HEK293 (cell line): ENCODE results near the gene MSRB3.
A peak's percentile ranks its signal among the peaks of the same experiment; 100 is the strongest.

ENCODE experiments used
- CTCF ChIA-PET: fragments of 350-600 bp; formaldehyde crosslinking; extraction: SDS; loops from one replicate; lab custom pipeline; 2021; ENCODE audit warnings: antibody characterized with exemption; lab: Yijun Ruan, JAX
- POLR2A ChIA-PET: fragments of 300-600 bp; formaldehyde crosslinking; extraction: SDS; loops from one replicate; lab custom pipeline; 2020; ENCODE audit warnings: antibody characterized with exemption, inconsistent platforms; lab: Yijun Ruan, JAX
- H3K27ac ChIP-seq: fragments of 200-500 bp; sonication (Bioruptor generic); 2 replicates; pipeline ENCODE4 v1.5.1; 2014; ENCODE audit warnings: low read depth, low read length, control low read depth, inconsistent platforms; ENCODE audit errors: extremely low read depth
- H3K36me3 ChIP-seq, 2 experiments: fragments of 200-500 bp in 1 of 2; sonication (Bioruptor generic) in 1 of 2; 1 replicate in 1 of 2; 2 replicates in 1 of 2; pipeline ENCODE4 v1.5.1; 2014 to 2017; ENCODE audit warnings: inconsistent platforms in 2 of 2, low read length in 2 of 2; ENCODE audit not compliant: control insufficient read depth in 2 of 2, insufficient read depth in 1 of 2
- H3K4me1 ChIP-seq: fragments of 200-500 bp; sonication (Bioruptor generic); 2 replicates; pipeline ENCODE4 v1.5.1; 2014; ENCODE audit warnings: mild to moderate bottlenecking, low read length, inconsistent platforms; ENCODE audit not compliant: control insufficient read depth, insufficient read depth
- H3K4me3 ChIP-seq: 2 replicates; pipeline ENCODE4 v1.5.1; 2011; ENCODE audit warnings: low read depth, mild to moderate bottlenecking, control low read depth, low read length, moderate library complexity
- H3K9me3 ChIP-seq: fragments of 200-500 bp; sonication (Bioruptor generic); 2 replicates; pipeline ENCODE4 v1.5.1; 2014; ENCODE audit warnings: low read depth, low read length, inconsistent platforms; ENCODE audit not compliant: control insufficient read depth, insufficient read depth
- BCL11A ChIP-seq: fragments of 450-650 bp; formaldehyde crosslinking; IDR thresholded peaks from 2 replicates; pipeline ENCODE4 v1.5.1; 2016; ENCODE audit warnings: low read depth, missing biosample characterization, missing genetic modification characterization
- FEZF1 ChIP-seq: fragments of 450-650 bp; formaldehyde crosslinking; IDR thresholded peaks from 2 replicates; pipeline ENCODE4 v1.5.1; 2016; ENCODE audit warnings: missing biosample characterization, missing genetic modification characterization
- GLI2 ChIP-seq: fragments of 450-650 bp; formaldehyde crosslinking; IDR thresholded peaks from 2 replicates; pipeline ENCODE4; 2017; ENCODE audit warnings: missing biosample characterization, missing genetic modification characterization, low read depth, borderline replicate concordance
- GLIS2 ChIP-seq: fragments of 450-650 bp; formaldehyde crosslinking; IDR thresholded peaks from 2 replicates; pipeline ENCODE4 v1.5.1; 2016; ENCODE audit warnings: missing biosample characterization, missing genetic modification characterization
- KLF1 ChIP-seq: fragments of 450-650 bp; formaldehyde crosslinking; IDR thresholded peaks from 2 replicates; pipeline ENCODE4 v1.5.1; 2016; ENCODE audit warnings: missing biosample characterization, missing genetic modification characterization
- KLF16 ChIP-seq: fragments of 450-650 bp; formaldehyde crosslinking; IDR thresholded peaks from 2 replicates; pipeline ENCODE4 v1.5.1; 2017; ENCODE audit warnings: missing biosample characterization, missing genetic modification characterization
- KLF8 ChIP-seq: fragments of 450-650 bp; formaldehyde crosslinking; IDR thresholded peaks from 2 replicates; pipeline ENCODE4 v1.5.1; 2016; ENCODE audit warnings: missing biosample characterization, missing genetic modification characterization
- OSR2 ChIP-seq: fragments of 450-650 bp; formaldehyde crosslinking; IDR thresholded peaks from 2 replicates; pipeline ENCODE4 v1.5.1; 2016; ENCODE audit warnings: missing biosample characterization, missing genetic modification characterization
- SALL2 ChIP-seq: fragments of 450-650 bp; formaldehyde crosslinking; IDR thresholded peaks from 2 replicates; pipeline ENCODE4 v1.5.0; 2017; ENCODE audit warnings: missing biosample characterization, mild to moderate bottlenecking, missing genetic modification characterization, borderline replicate concordance
- SCRT1 ChIP-seq: fragments of 450-650 bp; formaldehyde crosslinking; IDR thresholded peaks from 2 replicates; pipeline ENCODE4 v1.5.1; 2016; ENCODE audit warnings: missing biosample characterization, missing genetic modification characterization, borderline replicate concordance
- ZFHX2 ChIP-seq: fragments of 450-650 bp; formaldehyde crosslinking; conservative IDR thresholded peaks from 2 replicates; pipeline ENCODE4 v1.5.1; 2016; ENCODE audit warnings: missing biosample characterization, missing genetic modification characterization
- ZFP69B ChIP-seq: fragments of 450-650 bp; formaldehyde crosslinking; IDR thresholded peaks from 2 replicates; pipeline ENCODE4 v1.5.1; 2016; ENCODE audit warnings: missing biosample characterization, missing genetic modification characterization
- ZIC2 ChIP-seq: fragments of 450-650 bp; formaldehyde crosslinking; IDR thresholded peaks from 2 replicates; pipeline ENCODE4 v1.5.1; 2016; ENCODE audit warnings: missing biosample characterization, missing genetic modification characterization
- ZNF146 ChIP-seq: fragments of 450-650 bp; formaldehyde crosslinking; IDR thresholded peaks from 2 replicates; pipeline ENCODE4 v1.5.1; 2016; ENCODE audit warnings: missing biosample characterization, missing genetic modification characterization
- ZNF174 ChIP-seq: fragments of 450-650 bp; formaldehyde crosslinking; IDR thresholded peaks from 2 replicates; pipeline ENCODE4 v1.5.0; 2017; ENCODE audit warnings: missing biosample characterization, mild to moderate bottlenecking, missing genetic modification characterization
- ZNF23 ChIP-seq: fragments of 450-650 bp; formaldehyde crosslinking; IDR thresholded peaks from 2 replicates; pipeline ENCODE4 v1.5.1; 2016; ENCODE audit warnings: missing biosample characterization, missing genetic modification characterization, borderline replicate concordance
- ZNF248 ChIP-seq: fragments of 450-650 bp; formaldehyde crosslinking; IDR thresholded peaks from 2 replicates; pipeline ENCODE4 v1.5.1; 2017; ENCODE audit warnings: missing biosample characterization, missing genetic modification characterization
- ZNF423 ChIP-seq: fragments of 450-650 bp; formaldehyde crosslinking; IDR thresholded peaks from 2 replicates; pipeline ENCODE4 v1.5.1; 2016; ENCODE audit warnings: missing biosample characterization, missing genetic modification characterization
- ZNF596 ChIP-seq: fragments of 450-650 bp; IDR thresholded peaks from 2 replicates; pipeline ENCODE4 v1.5.0; 2018; ENCODE audit warnings: missing biosample characterization, mild to moderate bottlenecking, missing genetic modification characterization, moderate library complexity
- ZNF670 ChIP-seq: fragments of 450-650 bp; formaldehyde crosslinking; IDR thresholded peaks from 2 replicates; pipeline ENCODE4 v1.5.1; 2016; ENCODE audit warnings: missing biosample characterization, missing genetic modification characterization, low read depth
- ZNF843 ChIP-seq: fragments of 450-650 bp; formaldehyde crosslinking; IDR thresholded peaks from 2 replicates; pipeline ENCODE4 v1.5.1; 2016; ENCODE audit warnings: missing biosample characterization, missing genetic modification characterization
- ZSCAN30 ChIP-seq: fragments of 450-650 bp; IDR thresholded peaks from 2 replicates; pipeline ENCODE4 v1.5.1; 2018; ENCODE audit warnings: missing biosample characterization, mild to moderate bottlenecking, missing genetic modification characterization, moderate library complexity
- ZXDB ChIP-seq: fragments of 450-650 bp; formaldehyde crosslinking; IDR thresholded peaks from 2 replicates; pipeline ENCODE4 v1.5.1; 2016; ENCODE audit warnings: missing biosample characterization, missing genetic modification characterization
- TF ChIP-seq, protein P1 (sequence below): fragments of 450-650 bp; IDR thresholded peaks from 2 replicates; pipeline ENCODE4 v1.5.1; 2018; ENCODE audit warnings: missing biosample characterization, mild to moderate bottlenecking, missing genetic modification characterization
- TF ChIP-seq, protein P2 (sequence below): fragments of 450-650 bp; formaldehyde crosslinking; IDR thresholded peaks from 2 replicates; pipeline ENCODE4 v1.5.1; 2016; ENCODE audit warnings: missing biosample characterization, missing genetic modification characterization
- TF ChIP-seq, protein P3 (sequence below): fragments of 450-650 bp; formaldehyde crosslinking; IDR thresholded peaks from 2 replicates; pipeline ENCODE4 v1.5.1; 2016; ENCODE audit warnings: missing biosample characterization, missing genetic modification characterization
- TF ChIP-seq, protein P4 (sequence below): fragments of 450-650 bp; formaldehyde crosslinking; IDR thresholded peaks from 2 replicates; pipeline ENCODE4 v1.5.1; 2017; ENCODE audit warnings: missing biosample characterization, missing genetic modification characterization
- TF ChIP-seq, protein P5 (sequence below): IDR thresholded peaks from 2 replicates; pipeline ENCODE4 v1.6.1; 2011; ENCODE audit warnings: mild to moderate bottlenecking, low read depth, low read length, borderline replicate concordance
- TF ChIP-seq, protein P6 (sequence below): fragments of 450-650 bp; formaldehyde crosslinking; IDR thresholded peaks from 2 replicates; pipeline ENCODE4 v1.5.1; 2017; ENCODE audit warnings: missing biosample characterization, missing genetic modification characterization

Gene MSRB3

DNA sequence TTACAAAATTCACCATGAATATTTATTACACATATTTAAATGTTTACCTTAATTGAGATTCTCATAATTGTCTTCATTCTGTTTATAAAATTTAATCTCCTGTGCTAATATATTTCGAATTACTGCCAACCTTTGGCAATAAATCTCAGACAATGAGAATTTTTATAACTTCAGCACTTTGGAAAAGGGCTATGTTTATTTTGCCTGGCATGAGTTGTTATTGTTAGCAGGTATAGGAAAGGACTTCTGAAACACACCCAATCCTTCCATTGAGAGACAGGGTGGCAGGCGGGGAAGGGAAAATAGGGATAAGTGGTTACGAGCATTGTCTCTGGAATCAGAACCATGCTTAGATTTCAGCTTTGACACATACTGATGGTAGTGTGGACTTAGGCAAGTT, 12.1 kb upstream of the MSRB3 start (continued):
- TF ChIP-seq, protein P1, sequence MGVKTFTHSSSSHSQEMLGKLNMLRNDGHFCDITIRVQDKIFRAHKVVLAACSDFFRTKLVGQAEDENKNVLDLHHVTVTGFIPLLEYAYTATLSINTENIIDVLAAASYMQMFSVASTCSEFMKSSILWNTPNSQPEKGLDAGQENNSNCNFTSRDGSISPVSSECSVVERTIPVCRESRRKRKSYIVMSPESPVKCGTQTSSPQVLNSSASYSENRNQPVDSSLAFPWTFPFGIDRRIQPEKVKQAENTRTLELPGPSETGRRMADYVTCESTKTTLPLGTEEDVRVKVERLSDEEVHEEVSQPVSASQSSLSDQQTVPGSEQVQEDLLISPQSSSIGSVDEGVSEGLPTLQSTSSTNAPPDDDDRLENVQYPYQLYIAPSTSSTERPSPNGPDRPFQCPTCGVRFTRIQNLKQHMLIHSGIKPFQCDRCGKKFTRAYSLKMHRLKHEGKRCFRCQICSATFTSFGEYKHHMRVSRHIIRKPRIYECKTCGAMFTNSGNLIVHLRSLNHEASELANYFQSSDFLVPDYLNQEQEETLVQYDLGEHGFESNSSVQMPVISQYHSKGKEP (tag by site-specific recombination): peak; percentile 71; the same call in 1 of the 2 replicates
- TF ChIP-seq OSR2 (tag by site-specific recombination): peak; percentile 95
- TF ChIP-seq ZNF596 (tag by site-specific recombination): peak; percentile 47; the same call in 1 of the 2 replicates
- 0 out of 2 replicates have a peak, but pooled peaks have one; percentile 27 for TF ChIP-seq BCL11A (tag by site-specific recombination)
- TF ChIP-seq ZNF248: no peak
- TF ChIP-seq, protein P2, sequence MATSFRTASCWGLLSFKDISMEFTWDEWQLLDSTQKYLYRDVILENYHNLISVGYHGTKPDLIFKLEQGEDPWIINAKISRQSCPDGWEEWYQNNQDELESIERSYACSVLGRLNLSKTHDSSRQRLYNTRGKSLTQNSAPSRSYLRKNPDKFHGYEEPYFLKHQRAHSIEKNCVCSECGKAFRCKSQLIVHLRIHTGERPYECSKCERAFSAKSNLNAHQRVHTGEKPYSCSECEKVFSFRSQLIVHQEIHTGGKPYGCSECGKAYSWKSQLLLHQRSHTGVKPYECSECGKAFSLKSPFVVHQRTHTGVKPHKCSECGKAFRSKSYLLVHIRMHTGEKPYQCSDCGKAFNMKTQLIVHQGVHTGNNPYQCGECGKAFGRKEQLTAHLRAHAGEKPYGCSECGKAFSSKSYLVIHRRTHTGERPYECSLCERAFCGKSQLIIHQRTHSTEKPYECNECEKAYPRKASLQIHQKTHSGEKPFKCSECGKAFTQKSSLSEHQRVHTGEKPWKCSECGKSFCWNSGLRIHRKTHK: no peak
- TF ChIP-seq GLI2 (tag by site-specific recombination): peak; percentile 56; the same call in 1 of the 2 replicates
- TF ChIP-seq FEZF1: peak; percentile 85
- no peak for TF ChIP-seq KLF8
- 0 out of 2 replicates have a peak, but pooled peaks have one; percentile 13 for TF ChIP-seq KLF16 (tag by site-specific recombination)
- TF ChIP-seq ZNF843 (tag by site-specific recombination): peak; percentile 93
- peak; percentile 21; the same call in 1 of the 2 replicates for TF ChIP-seq ZIC2 (tag by site-specific recombination)
- TF ChIP-seq, protein P3, sequence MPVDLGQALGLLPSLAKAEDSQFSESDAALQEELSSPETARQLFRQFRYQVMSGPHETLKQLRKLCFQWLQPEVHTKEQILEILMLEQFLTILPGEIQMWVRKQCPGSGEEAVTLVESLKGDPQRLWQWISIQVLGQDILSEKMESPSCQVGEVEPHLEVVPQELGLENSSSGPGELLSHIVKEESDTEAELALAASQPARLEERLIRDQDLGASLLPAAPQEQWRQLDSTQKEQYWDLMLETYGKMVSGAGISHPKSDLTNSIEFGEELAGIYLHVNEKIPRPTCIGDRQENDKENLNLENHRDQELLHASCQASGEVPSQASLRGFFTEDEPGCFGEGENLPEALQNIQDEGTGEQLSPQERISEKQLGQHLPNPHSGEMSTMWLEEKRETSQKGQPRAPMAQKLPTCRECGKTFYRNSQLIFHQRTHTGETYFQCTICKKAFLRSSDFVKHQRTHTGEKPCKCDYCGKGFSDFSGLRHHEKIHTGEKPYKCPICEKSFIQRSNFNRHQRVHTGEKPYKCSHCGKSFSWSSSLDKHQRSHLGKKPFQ (tag by site-specific recombination): peak; percentile 19; the same call in 1 of the 2 replicates
- TF ChIP-seq ZNF174 (tag by site-specific recombination): no peak
- TF ChIP-seq, protein P4, sequence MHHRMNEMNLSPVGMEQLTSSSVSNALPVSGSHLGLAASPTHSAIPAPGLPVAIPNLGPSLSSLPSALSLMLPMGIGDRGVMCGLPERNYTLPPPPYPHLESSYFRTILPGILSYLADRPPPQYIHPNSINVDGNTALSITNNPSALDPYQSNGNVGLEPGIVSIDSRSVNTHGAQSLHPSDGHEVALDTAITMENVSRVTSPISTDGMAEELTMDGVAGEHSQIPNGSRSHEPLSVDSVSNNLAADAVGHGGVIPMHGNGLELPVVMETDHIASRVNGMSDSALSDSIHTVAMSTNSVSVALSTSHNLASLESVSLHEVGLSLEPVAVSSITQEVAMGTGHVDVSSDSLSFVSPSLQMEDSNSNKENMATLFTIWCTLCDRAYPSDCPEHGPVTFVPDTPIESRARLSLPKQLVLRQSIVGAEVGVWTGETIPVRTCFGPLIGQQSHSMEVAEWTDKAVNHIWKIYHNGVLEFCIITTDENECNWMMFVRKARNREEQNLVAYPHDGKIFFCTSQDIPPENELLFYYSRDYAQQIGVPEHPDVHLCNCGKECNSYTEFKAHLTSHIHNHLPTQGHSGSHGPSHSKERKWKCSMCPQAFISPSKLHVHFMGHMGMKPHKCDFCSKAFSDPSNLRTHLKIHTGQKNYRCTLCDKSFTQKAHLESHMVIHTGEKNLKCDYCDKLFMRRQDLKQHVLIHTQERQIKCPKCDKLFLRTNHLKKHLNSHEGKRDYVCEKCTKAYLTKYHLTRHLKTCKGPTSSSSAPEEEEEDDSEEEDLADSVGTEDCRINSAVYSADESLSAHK (tag by site-specific recombination): peak; percentile 71
- TF ChIP-seq KLF1 (tag by site-specific recombination): peak; percentile 82
- TF ChIP-seq, all 188 proteins: peak for 24

DNA sequence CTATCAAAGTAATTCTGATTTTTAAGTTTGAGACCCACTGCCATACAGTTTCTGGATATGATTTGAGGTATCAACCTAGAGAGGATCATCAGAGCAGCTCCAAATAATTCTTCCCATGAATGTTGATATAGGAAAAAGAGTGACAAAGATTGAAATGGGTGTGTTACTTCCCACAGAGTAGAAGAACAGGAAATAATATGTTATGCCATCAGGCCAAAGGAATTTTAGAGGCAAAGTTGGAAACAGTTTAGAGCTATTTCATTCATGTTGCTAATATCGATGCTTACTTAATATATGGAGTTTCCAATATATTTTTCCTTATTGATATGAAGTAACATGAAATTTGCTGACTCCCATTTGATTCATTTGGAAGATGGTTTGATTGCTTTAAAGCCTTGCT, 8.9 kb upstream of the MSRB3 start:
- Histone ChIP-seq H3K36me3 (no peaks in the 10 kb centered on the region), H3K9me3 (no peaks in the 10 kb centered on the region), H3K4me3 (no peak overlapping the region), H3K4me1 (peaks cover 7% of the 10 kb centered on the region), H3K27ac (no peak overlapping the region)
- ChIA-PET CTCF (interaction anchor here (0.6 to 0.8 kb wide), 2 partner anchors 13 to 43 kb away, joined by 4 to 6 read pairs; no protein-coding TSS in a partner anchor), POLR2A (no interaction called here)
- no peak for TF ChIP-seq ZNF146
- no peak for TF ChIP-seq ZNF23 (tag by site-specific recombination)
- TF ChIP-seq SALL2 (tag by site-specific recombination): no peak
- no peak for TF ChIP-seq ZSCAN30 (tag by site-specific recombination)
- TF ChIP-seq ZXDB (tag by site-specific recombination): no peak
- no peak for TF ChIP-seq ZFHX2 (tag by site-specific recombination)
- TF ChIP-seq, protein P5, sequence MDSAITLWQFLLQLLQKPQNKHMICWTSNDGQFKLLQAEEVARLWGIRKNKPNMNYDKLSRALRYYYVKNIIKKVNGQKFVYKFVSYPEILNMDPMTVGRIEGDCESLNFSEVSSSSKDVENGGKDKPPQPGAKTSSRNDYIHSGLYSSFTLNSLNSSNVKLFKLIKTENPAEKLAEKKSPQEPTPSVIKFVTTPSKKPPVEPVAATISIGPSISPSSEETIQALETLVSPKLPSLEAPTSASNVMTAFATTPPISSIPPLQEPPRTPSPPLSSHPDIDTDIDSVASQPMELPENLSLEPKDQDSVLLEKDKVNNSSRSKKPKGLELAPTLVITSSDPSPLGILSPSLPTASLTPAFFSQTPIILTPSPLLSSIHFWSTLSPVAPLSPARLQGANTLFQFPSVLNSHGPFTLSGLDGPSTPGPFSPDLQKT: no peak
- no peak for TF ChIP-seq ZNF670 (tag by site-specific recombination)
- TF ChIP-seq ZNF423: no peak
- no peak for TF ChIP-seq ZFP69B (tag by site-specific recombination)
- TF ChIP-seq GLIS2 (tag by site-specific recombination): no peak
- TF ChIP-seq SCRT1 (tag by site-specific recombination): no peak
- TF ChIP-seq, protein P6, sequence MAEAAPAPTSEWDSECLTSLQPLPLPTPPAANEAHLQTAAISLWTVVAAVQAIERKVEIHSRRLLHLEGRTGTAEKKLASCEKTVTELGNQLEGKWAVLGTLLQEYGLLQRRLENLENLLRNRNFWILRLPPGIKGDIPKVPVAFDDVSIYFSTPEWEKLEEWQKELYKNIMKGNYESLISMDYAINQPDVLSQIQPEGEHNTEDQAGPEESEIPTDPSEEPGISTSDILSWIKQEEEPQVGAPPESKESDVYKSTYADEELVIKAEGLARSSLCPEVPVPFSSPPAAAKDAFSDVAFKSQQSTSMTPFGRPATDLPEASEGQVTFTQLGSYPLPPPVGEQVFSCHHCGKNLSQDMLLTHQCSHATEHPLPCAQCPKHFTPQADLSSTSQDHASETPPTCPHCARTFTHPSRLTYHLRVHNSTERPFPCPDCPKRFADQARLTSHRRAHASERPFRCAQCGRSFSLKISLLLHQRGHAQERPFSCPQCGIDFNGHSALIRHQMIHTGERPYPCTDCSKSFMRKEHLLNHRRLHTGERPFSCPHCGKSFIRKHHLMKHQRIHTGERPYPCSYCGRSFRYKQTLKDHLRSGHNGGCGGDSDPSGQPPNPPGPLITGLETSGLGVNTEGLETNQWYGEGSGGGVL: no peak
